A204.1 (cell line): ENCODE results near the gene SPC25.

ENCODE experiments used
- FAIRE-seq: peaks from 2 replicates; lab custom pipeline; 2012; peaks lifted over from hg19 to GRCh38; lab: Jason Lieb, UNC

SPC25 gene

DNA sequence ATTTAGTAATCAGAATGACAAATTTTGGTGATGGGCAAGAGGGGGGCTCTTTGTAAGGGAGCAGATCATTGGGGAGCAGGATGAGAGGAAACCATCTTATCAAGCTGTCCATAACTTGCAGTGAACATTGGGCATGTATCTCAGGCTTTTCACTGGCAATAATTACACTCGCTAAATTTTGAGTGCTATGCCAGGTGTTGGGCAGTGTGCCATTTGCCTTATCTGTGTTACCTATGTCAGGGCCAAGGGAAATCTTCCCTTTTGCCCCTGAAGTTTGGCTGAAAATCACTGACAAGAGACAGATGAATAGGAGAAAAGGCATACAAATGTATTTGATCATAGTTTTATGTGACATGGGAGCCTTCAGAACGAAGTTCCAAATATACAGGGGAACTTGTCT lies 48.8 kb downstream of the SPC25 start:
- no peak for FAIRE-seq

- FAIRE-seq: no peak
These were observed 54.3 kb downstream of the SPC25 start for GRCh38 chr2:168835969-168836368.

DNA sequence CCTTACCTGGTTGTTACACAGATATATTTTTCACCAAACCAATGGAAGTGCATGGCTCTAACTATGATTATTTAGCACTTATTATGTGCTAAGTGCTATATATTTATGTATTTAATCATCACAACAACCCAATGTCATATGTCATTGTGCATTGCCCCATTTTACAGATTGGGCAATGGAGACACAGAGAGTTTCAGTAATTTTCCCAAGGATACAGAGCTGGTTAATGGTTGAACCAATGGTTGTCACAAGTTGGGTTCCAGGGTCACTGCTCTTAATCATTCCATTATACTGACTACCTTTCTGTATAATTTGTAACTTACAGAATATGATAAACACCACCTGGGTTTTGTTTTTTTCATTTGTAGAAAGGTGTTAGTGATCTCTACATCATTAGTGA lies 58.6 kb downstream of the SPC25 start:
- no peak for FAIRE-seq

GRCh38 chr2:168830958-168831357 lies 59.3 kb downstream of the SPC25 start:
- FAIRE-seq: no peak

DNA sequence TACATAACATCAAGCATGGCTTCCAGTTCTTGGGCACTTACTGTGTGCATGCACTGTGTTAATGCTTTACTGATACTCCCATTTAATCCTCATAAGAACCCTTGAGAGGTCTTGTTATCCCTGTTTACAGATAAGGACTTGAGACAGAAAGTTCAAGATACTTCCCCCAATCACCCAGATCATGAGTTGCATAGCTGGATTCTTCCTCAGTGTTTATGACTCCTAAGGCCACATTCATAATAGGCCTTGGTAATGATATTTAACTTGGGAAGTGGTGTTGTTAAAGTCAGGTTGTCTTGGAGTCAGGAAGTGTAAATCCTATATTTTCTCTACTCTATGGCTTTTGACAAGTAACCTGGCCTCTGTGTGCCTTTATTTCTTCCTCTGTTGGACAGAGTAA lies 65.1 kb downstream of the SPC25 start:
- no peak for FAIRE-seq

GRCh38 chr2:168821992-168822391 lies 68.2 kb downstream of the SPC25 start:
- no peak for FAIRE-seq

DNA sequence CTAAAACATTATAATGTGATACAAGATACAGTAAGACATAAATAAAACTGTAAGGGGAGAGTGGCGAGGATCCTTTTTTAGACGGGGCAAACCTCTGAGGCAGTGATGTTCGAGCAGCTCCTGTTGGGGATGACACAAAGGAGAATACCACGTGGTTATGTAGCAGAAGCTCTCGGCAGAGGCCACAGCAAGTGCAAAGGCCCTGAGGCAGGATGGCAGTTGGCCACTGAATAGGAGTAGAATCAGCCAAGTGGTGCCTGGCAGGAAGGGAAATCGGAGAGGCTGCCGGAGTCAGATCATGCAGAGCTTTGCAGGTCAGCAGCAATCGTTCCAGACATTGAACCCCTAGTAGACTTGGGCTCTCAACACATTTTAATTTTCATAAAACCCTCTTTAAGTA lies 68.7 kb downstream of the SPC25 start:
- no peak for FAIRE-seq
